Measurements from ENCODE around the gene KATNB1. TPM values are rescaled to one million over a fixed set of nuclear protein-coding genes. Genes with fewer than 3 reads are reported as not detected.

KATNB1 gene
- total RNA-seq, 1 donor from 2014 or later: 32.1 TPM

DNA sequence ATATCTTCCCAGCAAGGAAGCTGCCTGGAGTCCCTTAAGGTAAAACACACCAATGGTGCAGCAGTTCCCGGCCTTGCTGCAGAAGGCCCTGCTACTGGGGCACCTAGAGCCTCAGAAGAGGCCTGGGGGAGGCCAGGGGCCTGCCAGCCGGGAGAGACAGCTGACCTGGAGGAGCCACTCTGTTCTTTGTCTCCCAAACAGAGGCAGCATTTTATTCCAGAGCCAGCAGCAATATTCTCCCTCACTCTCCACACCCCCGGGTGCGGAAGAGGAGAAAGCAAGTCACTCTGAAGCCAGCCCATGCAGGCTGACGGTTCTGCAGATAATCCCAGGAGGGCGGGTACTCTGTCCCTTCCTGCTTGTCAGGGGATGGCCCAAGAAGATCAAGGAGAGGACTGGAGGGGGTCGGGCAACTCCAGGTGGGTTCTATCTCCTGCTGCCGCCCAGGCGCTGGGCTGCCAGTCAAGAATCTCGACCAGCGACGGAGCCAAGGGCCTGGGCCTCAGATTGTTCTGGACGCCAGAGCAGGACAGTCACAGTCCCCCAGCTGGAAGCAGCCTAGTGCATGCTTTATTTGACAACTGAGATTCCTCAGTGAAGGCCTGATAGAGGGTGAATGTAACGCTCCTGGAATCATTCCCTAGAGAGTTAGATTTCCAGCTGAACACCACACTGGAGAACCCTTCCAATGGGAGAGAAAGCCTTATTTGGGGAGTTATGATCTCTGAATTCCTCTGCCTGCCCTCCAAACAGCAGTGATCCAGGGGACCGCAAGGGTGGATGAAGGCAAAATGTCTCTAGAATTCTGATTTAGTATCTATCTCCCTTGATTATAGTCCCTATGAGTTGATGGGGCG is 67.8 kb downstream of the KATNB1 start:
- intact Hi-C loops (cut with micrococcal nuclease): loop anchor here (5.0 kb wide), 1 partner anchor 829 kb away; no protein-coding TSS in a partner anchor

DNA sequence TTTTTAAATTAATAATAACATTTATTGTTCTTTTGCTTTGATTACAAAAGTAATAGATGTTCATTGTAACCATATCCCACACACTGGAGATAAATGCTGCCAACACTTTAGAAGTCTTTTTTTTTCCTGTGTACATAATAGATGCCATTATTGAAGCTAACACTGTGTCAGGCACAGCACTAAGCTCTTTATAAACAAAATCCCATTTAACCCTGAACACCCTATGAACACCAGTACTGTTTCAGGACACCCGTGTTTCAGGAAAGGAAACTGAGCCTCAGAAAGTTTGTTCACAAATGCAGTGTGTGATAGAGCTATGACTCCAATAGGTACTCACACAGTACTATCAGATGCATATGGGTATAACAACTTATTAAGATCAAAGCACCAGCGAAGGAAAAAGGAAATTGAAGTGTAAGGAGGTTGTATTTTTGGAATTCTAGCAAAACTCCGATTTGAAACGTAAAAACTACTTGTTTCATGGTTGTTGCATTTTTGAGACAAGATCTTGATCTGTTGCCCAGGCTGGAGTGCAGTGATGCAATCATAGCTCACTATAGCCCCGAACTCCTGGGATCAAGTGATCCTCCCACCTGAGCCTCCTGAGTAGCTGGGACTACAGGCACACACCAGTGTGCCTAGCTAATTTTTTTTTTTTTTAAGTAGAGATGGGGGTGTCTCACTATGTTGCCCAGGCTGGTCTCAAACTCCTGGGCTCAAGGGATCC is 68.7 kb downstream of the KATNB1 start:
- intact Hi-C loops (cut with micrococcal nuclease): loop anchor here (5.0 kb wide), 1 partner anchor 828 kb away; no protein-coding TSS in a partner anchor

DNA sequence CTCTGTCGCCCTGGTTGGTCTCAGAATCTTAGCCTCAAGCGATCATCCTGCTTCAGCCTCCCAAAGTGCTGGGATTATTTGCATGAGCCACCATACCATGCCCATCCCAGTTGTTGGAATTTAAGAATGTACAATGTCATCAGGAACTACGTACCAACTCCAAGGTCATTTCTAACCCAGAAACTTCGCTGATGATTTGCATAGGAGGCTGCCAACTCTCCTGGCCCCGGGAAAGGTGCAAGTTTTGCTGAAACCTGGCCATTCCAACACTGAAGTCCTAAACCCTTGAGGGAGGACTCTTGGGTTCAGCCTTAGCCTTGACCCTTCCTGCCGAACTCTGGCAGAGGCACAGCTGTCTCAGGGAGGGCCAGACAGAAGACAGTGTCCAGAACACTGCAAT is 69.6 kb downstream of the KATNB1 start:
- intact Hi-C loops (cut with micrococcal nuclease): no loop called here

Other genes with a start within 250 kb of the KATNB1 start
- 2.6 and 3.6 TPM in 2 replicates for gene DOK4, start 249.3 kb upstream of the KATNB1 start, total RNA-seq
- gene CCDC102A, start 199.2 kb upstream of the KATNB1 start, total RNA-seq: 11.2 and 11.9 TPM in 2 replicates
- 13.8 and 15.5 TPM in 2 replicates for gene ADGRG5, start 193.1 kb upstream of the KATNB1 start, total RNA-seq
- 3.9 and 4.5 TPM in 2 replicates for gene ADGRG1, start 107.1 kb upstream of the KATNB1 start, total RNA-seq
- gene ADGRG3, start 67.5 kb upstream of the KATNB1 start, total RNA-seq: not detected in 2 replicates
- gene DRC7, start 41.0 kb upstream of the KATNB1 start, total RNA-seq: not detected in 2 replicates
- not detected in 2 replicates for gene KIFC3, start 66.7 kb downstream of the KATNB1 start, total RNA-seq
- not detected in 2 replicates for gene CNGB1, start 235.4 kb downstream of the KATNB1 start, total RNA-seq